Measurements from ENCODE around the gene SLC22A1.
A peak's percentile ranks its signal among the peaks of the same experiment; 100 is the strongest.
"Not testable (repeated sequence)": the region's sequence is repeated elsewhere in the genome, so short reads cannot be mapped to it uniquely, and the experiment has no call there.

SLC22A1 gene

GRCh38 chr6:160106010-160106409, 15.6 kb upstream of the SLC22A1 start:
- H3K27me3 Mint-ChIP-seq = no peaks in the 10 kb centered on the region
- no peaks in the 10 kb centered on the region for H3K9me3 Mint-ChIP-seq
- H3K4me1 Mint-ChIP-seq = no peaks in the 10 kb centered on the region
- H3K36me3 Mint-ChIP-seq = peaks cover 73% of the 10 kb centered on the region
- H3K27ac Mint-ChIP-seq = no peak overlapping the region
- ATAC-seq = no peak
- H3K4me3 Mint-ChIP-seq = no peak overlapping the region

- Mint-ChIP-seq H3K27ac (no peak overlapping the region), H3K27me3 (no peaks in the 10 kb centered on the region), H3K4me1 (no peaks in the 10 kb centered on the region), H3K36me3 (peaks cover 68% of the 10 kb centered on the region), H3K9me3 (no peaks in the 10 kb centered on the region), H3K4me3 (no peak overlapping the region)
- ATAC-seq = no peak
These were observed 14.9 kb upstream of the SLC22A1 start for GRCh38 chr6:160106701-160107100.

GRCh38 chr6:160108077-160108476, 13.5 kb upstream of the SLC22A1 start:
- Mint-ChIP-seq H3K36me3 (peaks cover 63% of the 10 kb centered on the region), H3K4me1 (no peaks in the 10 kb centered on the region), H3K27ac (no peak overlapping the region), H3K27me3 (no peaks in the 10 kb centered on the region), H3K4me3 (no peak overlapping the region), H3K9me3 (no peaks in the 10 kb centered on the region)
- no peak for ATAC-seq

- Mint-ChIP-seq H3K36me3 (peaks cover 58% of the 10 kb centered on the region), H3K4me1 (no peaks in the 10 kb centered on the region), H3K27me3 (no peaks in the 10 kb centered on the region), H3K9me3 (no peaks in the 10 kb centered on the region), H3K4me3 (no peak overlapping the region), H3K27ac (no peak overlapping the region)
- no peak for ATAC-seq
These were observed 11.0 kb upstream of the SLC22A1 start for GRCh38 chr6:160110586-160111123.

GRCh38 chr6:160111806-160112205, 9.8 kb upstream of the SLC22A1 start:
- Mint-ChIP-seq H3K27me3 (no peaks in the 10 kb centered on the region), H3K4me1 (no peaks in the 10 kb centered on the region), H3K9me3 (no peaks in the 10 kb centered on the region), H3K36me3 (peaks cover 54% of the 10 kb centered on the region), H3K27ac (no peak overlapping the region), H3K4me3 (no peak overlapping the region)
- ATAC-seq = no peak

GRCh38 chr6:160112628-160113299, 8.9 kb upstream of the SLC22A1 start:
- H3K4me1 Mint-ChIP-seq = no peaks in the 10 kb centered on the region
- H3K9me3 Mint-ChIP-seq = peaks cover 1% of the 10 kb centered on the region
- H3K27me3 Mint-ChIP-seq = no peaks in the 10 kb centered on the region
- no peak for ATAC-seq
- no peak overlapping the region for H3K4me3 Mint-ChIP-seq
- no peak overlapping the region for H3K27ac Mint-ChIP-seq
- H3K36me3 Mint-ChIP-seq = peaks cover 54% of the 10 kb centered on the region

GRCh38 chr6:160114536-160114935, 7.1 kb upstream of the SLC22A1 start:
- H3K9me3 Mint-ChIP-seq, H3K4me1 Mint-ChIP-seq, H3K4me3 Mint-ChIP-seq, H3K27me3 Mint-ChIP-seq, H3K27ac Mint-ChIP-seq, ATAC-seq: not testable (repeated sequence)
- H3K36me3 Mint-ChIP-seq = peaks cover 53% of the 10 kb centered on the region

GRCh38 chr6:160115421-160115820, 6.2 kb upstream of the SLC22A1 start:
- peaks cover 54% of the 10 kb centered on the region for H3K36me3 Mint-ChIP-seq
- no peak for ATAC-seq
- no peak overlapping the region for H3K4me3 Mint-ChIP-seq
- no peaks in the 10 kb centered on the region for H3K4me1 Mint-ChIP-seq
- H3K27ac Mint-ChIP-seq = no peak overlapping the region
- peaks cover 2% of the 10 kb centered on the region for H3K9me3 Mint-ChIP-seq
- H3K27me3 Mint-ChIP-seq = no peaks in the 10 kb centered on the region

- Mint-ChIP-seq H3K36me3 (peaks cover 57% of the 10 kb centered on the region), H3K9me3 (peaks cover 2% of the 10 kb centered on the region), H3K4me1 (no peaks in the 10 kb centered on the region), H3K27ac (no peak overlapping the region), H3K4me3 (no peak overlapping the region), H3K27me3 (no peaks in the 10 kb centered on the region)
- no peak for ATAC-seq
These were observed 5.2 kb upstream of the SLC22A1 start for GRCh38 chr6:160116411-160116810.

GRCh38 chr6:160117137-160117536, 4.5 kb upstream of the SLC22A1 start:
- Mint-ChIP-seq H3K9me3 (peaks cover 2% of the 10 kb centered on the region), H3K4me3 (no peak overlapping the region), H3K27ac (no peak overlapping the region), H3K27me3 (no peaks in the 10 kb centered on the region), H3K4me1 (no peaks in the 10 kb centered on the region), H3K36me3 (peaks cover 65% of the 10 kb centered on the region)
- no peak for ATAC-seq

- Mint-ChIP-seq H3K9me3 (peaks cover 2% of the 10 kb centered on the region), H3K36me3 (peaks cover 59% of the 10 kb centered on the region), H3K4me3 (no peak overlapping the region), H3K27me3 (no peaks in the 10 kb centered on the region), H3K4me1 (no peaks in the 10 kb centered on the region), H3K27ac (no peak overlapping the region)
- ATAC-seq = no peak
These were observed 2.9 kb upstream of the SLC22A1 start for GRCh38 chr6:160118620-160119229.

GRCh38 chr6:160120087-160120486, 1.5 kb upstream of the SLC22A1 start:
- Mint-ChIP-seq H3K9me3 (peaks cover 2% of the 10 kb centered on the region), H3K36me3 (peaks cover 55% of the 10 kb centered on the region), H3K27me3 (no peaks in the 10 kb centered on the region), H3K4me1 (no peaks in the 10 kb centered on the region), H3K4me3 (no peak overlapping the region), H3K27ac (no peak overlapping the region)
- no peak for ATAC-seq

GRCh38 chr6:160121981-160122380, 366 bp downstream of the SLC22A1 start:
- Mint-ChIP-seq H3K27me3 (no peaks in the 10 kb centered on the region), H3K4me3 (no peak overlapping the region), H3K27ac (no peak overlapping the region)

GRCh38 chr6:160122744-160123143, 1.1 kb downstream of the SLC22A1 start:
- Mint-ChIP-seq H3K9me3 (peaks cover 1% of the 10 kb centered on the region), H3K4me3 (no peak overlapping the region), H3K36me3 (peaks cover 39% of the 10 kb centered on the region), H3K4me1 (no peaks in the 10 kb centered on the region), H3K27me3 (no peaks in the 10 kb centered on the region), H3K27ac (no peak overlapping the region)
- ATAC-seq = no peak

More at GRCh38 chr6:160121981-160122380, 366 bp downstream of the SLC22A1 start:
- Mint-ChIP-seq H3K9me3 (peaks cover 2% of the 10 kb centered on the region), H3K4me1 (no peaks in the 10 kb centered on the region), H3K36me3 (peaks cover 46% of the 10 kb centered on the region)
- peak; percentile 34 for ATAC-seq

GRCh38 chr6:160124007-160124406, 2.4 kb downstream of the SLC22A1 start:
- no peak overlapping the region for H3K27ac Mint-ChIP-seq
- H3K4me1 Mint-ChIP-seq = no peaks in the 10 kb centered on the region
- no peak for ATAC-seq

GRCh38 chr6:160124605-160125004, 3.0 kb downstream of the SLC22A1 start:
- Mint-ChIP-seq H3K4me3 (no peak overlapping the region), H3K36me3 (peaks cover 31% of the 10 kb centered on the region), H3K27ac (no peak overlapping the region), H3K9me3 (no peaks in the 10 kb centered on the region), H3K4me1 (no peaks in the 10 kb centered on the region), H3K27me3 (no peaks in the 10 kb centered on the region)
- no peak for ATAC-seq

More at GRCh38 chr6:160124007-160124406, 2.4 kb downstream of the SLC22A1 start:
- Mint-ChIP-seq H3K36me3 (peaks cover 30% of the 10 kb centered on the region), H3K27me3 (no peaks in the 10 kb centered on the region), H3K9me3 (no peaks in the 10 kb centered on the region), H3K4me3 (no peak overlapping the region)
